Body of pancreas (tissue), 4 donors: ENCODE measurements around the gene SPATS2. TPM values are rescaled to one million over a fixed set of nuclear protein-coding genes. Genes with fewer than 3 reads are reported as not detected.
"Not testable (repeated sequence)": the region's sequence is repeated elsewhere in the genome, so short reads cannot be mapped to it uniquely, and the experiment has no call there.

Source experiments
- ATAC-seq: fragments of 150-250 bp; one replicate; pipeline ENCODE4 v1.9.1; 2016
- DNase-seq, 4 donors: peaks; one replicate each; pipeline ENCODE4 v3.0.0-alpha.2; 2019
- H3K27ac ChIP-seq, 4 donors: fragments of 200-600 bp; sonication (generic); 1 replicate in 3 of 4; 2 replicates in 1 of 4; pipeline versions ENCODE4 v1.5.1 to v1.6.1; 2016 to 2019; ENCODE audit warnings: mild to moderate bottlenecking in 1 of 4, mixed read lengths in 1 of 4, moderate library complexity in 1 of 4
- H3K27me3 ChIP-seq, 2 donors: fragments of 200-600 bp; sonication (generic); one replicate each; pipeline ENCODE4 v1.6.0; 2016; ENCODE audit warnings: mild to moderate bottlenecking in 1 of 2
- H3K36me3 ChIP-seq, 2 donors: fragments of 200-600 bp; sonication (generic); replicated peaks in 1 of 2; 2 replicates each; pipeline ENCODE4 v1.5.1; 2016; ENCODE audit warnings: low read depth in 2 of 2; ENCODE audit not compliant: insufficient read depth in 1 of 2
- H3K4me1 ChIP-seq: fragments of 200-600 bp; sonication (generic); one replicate; pipeline ENCODE4 v1.6.0; 2016
- H3K4me3 ChIP-seq, 2 donors: fragments of 200-600 bp; sonication (generic); 1 replicate in 1 of 2; 2 replicates in 1 of 2; pipeline ENCODE4 v1.5.1; 2016 to 2019
- H3K9me3 ChIP-seq, 3 donors: fragments of 200-600 bp; sonication (generic); 1 replicate in 2 of 3; 2 replicates in 1 of 3; pipeline ENCODE4 v1.5.1; 2016
- POLR2A ChIP-seq, 3 donors: fragments of 450-650 bp; IDR thresholded peaks; one replicate each; pipeline ENCODE4 v1.6.1; 2016; ENCODE audit warnings: antibody characterized with exemption in 3 of 3, mild to moderate bottlenecking in 2 of 3
- WGBS, 2 donors: methylation state at CpG; one replicate each; pipeline ENCODE4 v1.1.5; 2017; 5-methylcytosine and 5-hydroxymethylcytosine counted together
- intact Hi-C: fragments of 100-400 bp; cut with DNase I; formaldehyde crosslinking; loops from one replicate; pipeline ENCODE4 v1.15.1; 2023
- total RNA-seq, 2 donors: library from RNA; depleted of rRNA; stranded (reverse); fragments of >200 nt; gene quantifications; one replicate each; pipeline ENCODE4 v1.1.0, GENCODE V29; 2016
- TF ChIP-seq, protein P1 (sequence below), 7 experiments: fragments of 450-650 bp in 4 of 7; fragments of 200-600 bp in 3 of 7; sonication (generic) in 3 of 7; IDR thresholded peaks; one replicate each; pipeline ENCODE4 v1.5.1; 2016 to 2019; ENCODE audit warnings: antibody characterized with exemption in 7 of 7

SPATS2 gene
- total RNA-seq, 2 donors from 2014 or later = 10.9 to 17.5 TPM

- intact Hi-C loops = loop anchor here (10.0 kb wide), 1 partner anchor 172 kb away; no protein-coding TSS in a partner anchor
- H3K4me1 ChIP-seq = peaks cover 22% of the 10 kb centered on the region
- no peaks in the 10 kb centered on the region for H3K9me3 ChIP-seq
- H3K27me3 ChIP-seq = peaks cover 5 to 14% of the 10 kb centered on the region in 2 donors
- 35 to 36% methylated on average over 19 to 40 of the region's 40 CpGs for WGBS, 2 donors
- no peak overlapping the region for H3K4me3 ChIP-seq
- no peak overlapping the region for H3K27ac ChIP-seq
- no peak for ATAC-seq
- no peak for DNase-seq
- no peaks in the 10 kb centered on the region for H3K36me3 ChIP-seq
- TF ChIP-seq POLR2A (IDR thresholded peaks at IDR 0.05) = no peak
- TF ChIP-seq, protein P1, sequence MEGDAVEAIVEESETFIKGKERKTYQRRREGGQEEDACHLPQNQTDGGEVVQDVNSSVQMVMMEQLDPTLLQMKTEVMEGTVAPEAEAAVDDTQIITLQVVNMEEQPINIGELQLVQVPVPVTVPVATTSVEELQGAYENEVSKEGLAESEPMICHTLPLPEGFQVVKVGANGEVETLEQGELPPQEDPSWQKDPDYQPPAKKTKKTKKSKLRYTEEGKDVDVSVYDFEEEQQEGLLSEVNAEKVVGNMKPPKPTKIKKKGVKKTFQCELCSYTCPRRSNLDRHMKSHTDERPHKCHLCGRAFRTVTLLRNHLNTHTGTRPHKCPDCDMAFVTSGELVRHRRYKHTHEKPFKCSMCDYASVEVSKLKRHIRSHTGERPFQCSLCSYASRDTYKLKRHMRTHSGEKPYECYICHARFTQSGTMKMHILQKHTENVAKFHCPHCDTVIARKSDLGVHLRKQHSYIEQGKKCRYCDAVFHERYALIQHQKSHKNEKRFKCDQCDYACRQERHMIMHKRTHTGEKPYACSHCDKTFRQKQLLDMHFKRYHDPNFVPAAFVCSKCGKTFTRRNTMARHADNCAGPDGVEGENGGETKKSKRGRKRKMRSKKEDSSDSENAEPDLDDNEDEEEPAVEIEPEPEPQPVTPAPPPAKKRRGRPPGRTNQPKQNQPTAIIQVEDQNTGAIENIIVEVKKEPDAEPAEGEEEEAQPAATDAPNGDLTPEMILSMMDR (IDR thresholded peaks at IDR 0.05) = no peak
Measured at GRCh38 chr12:49332891-49333371, 34.3 kb upstream of the SPATS2 start.

- not testable (repeated sequence) for H3K4me3 ChIP-seq, H3K36me3 ChIP-seq, H3K9me3 ChIP-seq, DNase-seq, H3K27ac ChIP-seq, ATAC-seq
- intact Hi-C loops = loop anchor here (10.0 kb wide), 1 partner anchor 171 kb away; no protein-coding TSS in a partner anchor
- Histone ChIP-seq H3K4me1 (peaks cover 22% of the 10 kb centered on the region), H3K27me3 (peaks cover 5 to 14% of the 10 kb centered on the region in 2 donors)
- 43 to 54% methylated on average over 21 of the region's 21 CpGs for WGBS, 2 donors
Measured at GRCh38 chr12:49333778-49334177, 33.5 kb upstream of the SPATS2 start.

DNA sequence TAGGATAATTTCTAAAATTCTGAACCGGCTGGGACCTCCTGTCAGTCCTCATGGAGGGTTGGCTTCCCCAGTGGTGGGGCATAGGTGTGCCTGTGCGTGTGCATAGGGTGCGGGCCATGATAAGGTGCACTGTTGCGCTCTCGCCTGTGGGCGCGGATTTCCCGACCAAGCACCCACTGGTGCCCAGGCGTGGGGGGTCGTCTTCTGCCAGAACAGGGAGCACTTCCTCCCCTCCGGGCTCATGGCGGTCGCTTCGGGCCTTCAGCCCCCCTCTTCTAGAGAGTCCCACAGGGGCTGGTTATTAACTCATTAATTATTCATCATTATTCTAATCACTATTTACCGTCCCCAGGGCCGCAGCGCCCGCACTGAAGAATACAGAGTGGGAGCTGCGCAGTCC, 33.0 kb upstream of the SPATS2 start:
- WGBS, 2 donors = 45 to 68% methylated on average over 19 of the region's 19 CpGs
- peaks cover 5 to 14% of the 10 kb centered on the region in 2 donors for H3K27me3 ChIP-seq

GRCh38 chr12:49334681-49335080, 32.6 kb upstream of the SPATS2 start:
- ATAC-seq (no peak), DNase-seq (no peak)
- no peak for TF ChIP-seq POLR2A (IDR thresholded peaks at IDR 0.05)
- TF ChIP-seq, protein P1 (IDR thresholded peaks at IDR 0.05) = no peak
- no peak overlapping the region for H3K4me3 ChIP-seq
- 65 to 78% methylated on average over 12 of the region's 12 CpGs for WGBS, 2 donors
- intact Hi-C loops = loop anchor here (10.0 kb wide), 1 partner anchor 170 kb away; no protein-coding TSS in a partner anchor
- H3K36me3 ChIP-seq = no peaks in the 10 kb centered on the region
- no peaks in the 10 kb centered on the region for H3K9me3 ChIP-seq
- peaks cover 31% of the 10 kb centered on the region for H3K4me1 ChIP-seq
- H3K27me3 ChIP-seq = peaks cover 5 to 14% of the 10 kb centered on the region in 2 donors
- no peak overlapping the region for H3K27ac ChIP-seq

More for the DNA sequence above, 33.0 kb upstream of the SPATS2 start:
- Histone ChIP-seq H3K4me1 (peaks cover 27% of the 10 kb centered on the region), H3K27ac (no peak overlapping the region), H3K9me3 (no peaks in the 10 kb centered on the region), H3K36me3 (no peaks in the 10 kb centered on the region), H3K4me3 (no peak overlapping the region)
- intact Hi-C loops = loop anchor here (10.0 kb wide), 1 partner anchor 171 kb away; no protein-coding TSS in a partner anchor
- DNase-seq = no peak
- TF ChIP-seq, protein P1 (IDR thresholded peaks at IDR 0.05) = no peak
- no peak for ATAC-seq

DNA sequence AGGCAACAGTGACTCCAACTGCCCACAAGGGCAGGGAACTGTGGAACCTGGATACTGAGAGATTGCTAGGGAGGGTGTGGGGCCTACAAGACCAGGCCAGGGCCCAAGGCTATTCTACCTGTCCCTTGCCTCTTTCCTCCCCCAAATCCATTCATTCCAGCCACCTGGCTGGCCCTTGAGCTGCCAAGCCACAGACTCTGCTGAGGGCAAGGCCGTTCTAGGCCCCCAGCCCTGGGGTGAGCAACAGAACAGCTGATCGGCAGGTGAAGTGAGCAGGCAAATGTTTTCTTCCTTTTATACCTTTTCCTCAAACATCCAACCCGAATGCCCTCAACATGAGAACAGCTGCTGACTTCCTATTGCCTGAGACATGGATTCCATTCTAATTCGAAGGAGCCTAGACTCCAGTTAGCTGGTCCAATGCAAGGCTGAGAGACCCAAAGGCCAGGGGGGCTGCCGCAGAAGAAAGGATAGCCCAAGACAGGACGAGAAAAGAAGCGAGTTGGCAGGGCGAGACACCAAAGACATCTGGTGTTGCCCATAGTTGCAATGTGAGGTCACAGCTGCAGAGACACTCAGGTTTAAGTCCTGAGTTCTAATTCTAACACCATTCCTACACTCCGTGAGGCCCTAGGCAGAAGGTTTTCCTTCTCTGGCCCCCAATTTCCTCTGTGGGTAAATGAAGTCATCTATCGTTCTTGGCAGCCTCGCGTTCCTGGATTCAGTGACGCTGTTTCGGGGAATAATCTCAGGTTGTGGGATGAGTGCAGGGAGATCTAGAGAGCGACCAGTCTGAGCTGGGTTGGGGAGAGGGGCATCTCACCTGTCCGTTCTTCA, 31.9 kb upstream of the SPATS2 start:
- TF ChIP-seq, protein P1 (IDR thresholded peaks at IDR 0.05) = no peak
- TF ChIP-seq POLR2A (IDR thresholded peaks at IDR 0.05) = no peak
- Histone ChIP-seq H3K36me3 (no peaks in the 10 kb centered on the region), H3K4me3 (no peak overlapping the region), H3K27me3 (peaks cover 5 to 14% of the 10 kb centered on the region in 2 donors), H3K4me1 (peaks cover 32% of the 10 kb centered on the region), H3K27ac (no peak overlapping the region), H3K9me3 (no peaks in the 10 kb centered on the region)
- WGBS, 2 donors = 64 to 81% methylated on average over 13 to 16 of the region's 16 CpGs
- no peak for ATAC-seq
- intact Hi-C loops = loop anchor here (10.0 kb wide), 1 partner anchor 169 kb away; no protein-coding TSS in a partner anchor
- DNase-seq = no peak
